Uterus (tissue), 4 donors: ENCODE results near the gene NAMPT. TPM values are rescaled to one million over a fixed set of nuclear protein-coding genes. Genes with fewer than 3 reads are reported as not detected.

Experiments
- DNase-seq, 2 donors: peaks; one replicate each; pipeline ENCODE4 v3.0.0-alpha.2; 2019 to 2020
- H3K27ac ChIP-seq, 2 donors: fragments of 200-600 bp; sonication (generic); 1 replicate in 1 of 2; 2 replicates in 1 of 2; pipeline ENCODE4 v1.5.1; 2016 to 2018
- H3K27me3 ChIP-seq, 2 donors: fragments of 200-600 bp; sonication (generic); one replicate each; pipeline ENCODE4 v1.5.1; 2018 to 2019; ENCODE audit warnings: control low read depth in 1 of 2
- H3K36me3 ChIP-seq, 2 donors: fragments of 200-600 bp; sonication (generic); one replicate each; pipeline ENCODE4 v1.5.1; 2019; ENCODE audit warnings: control low read depth in 1 of 2
- H3K4me1 ChIP-seq, 2 donors: fragments of 200-600 bp; sonication (generic); one replicate each; pipeline ENCODE4 v1.5.1; 2018 to 2019; ENCODE audit warnings: control low read depth in 1 of 2
- H3K4me3 ChIP-seq, 2 donors: fragments of 200-600 bp; sonication (generic); 1 replicate in 1 of 2; 2 replicates in 1 of 2; pipeline ENCODE4 v1.5.1; 2018 to 2019; ENCODE audit warnings: mild to moderate bottlenecking in 1 of 2
- H3K9me3 ChIP-seq, 2 donors: fragments of 200-600 bp; sonication (generic); one replicate each; pipeline ENCODE4 v1.5.1; 2019; ENCODE audit warnings: control low read depth in 1 of 2
- CTCF ChIP-seq, 4 experiments: fragments of 200-600 bp in 2 of 4; fragments of 450-650 bp in 2 of 4; sonication (generic) in 2 of 4; IDR thresholded peaks; one replicate each; pipeline ENCODE4 v1.5.1; 2016 to 2019; ENCODE audit warnings: antibody characterized with exemption in 4 of 4, mild to moderate bottlenecking in 2 of 4, moderate library complexity in 1 of 4
- POLR2A ChIP-seq, 2 donors: fragments of 450-650 bp; IDR thresholded peaks; one replicate each; pipeline ENCODE4 v1.6.1; 2016; ENCODE audit warnings: antibody characterized with exemption in 2 of 2, mild to moderate bottlenecking in 1 of 2, moderate library complexity in 1 of 2
- intact Hi-C: fragments of 100-400 bp; cut with DNase I; formaldehyde crosslinking; loops from one replicate; pipeline ENCODE4 v1.15.1; 2023; ENCODE audit warnings: low total_unique reads
- total RNA-seq, 4 donors: library from RNA; depleted of rRNA in 3 of 4; stranded (reverse); fragments of >200 nt in 3 of 4; gene quantifications; one replicate each; pipeline versions ENCODE4 v1.1.0 to v1.2.4, GENCODE V29; 2014 to 2023
- donor health status: DM: yes; HTN: yes; CAD: no.

NAMPT gene
- total RNA-seq, 4 donors from 2014 or later = 30.7 to 223 (median 84.1) TPM

GRCh38 chr7:106247841-106248240 lies 36.9 kb downstream of the NAMPT start:
- DNase-seq = no peak
- H3K9me3 ChIP-seq = no peaks in the 10 kb centered on the region
- no peaks in the 10 kb centered on the region for H3K27me3 ChIP-seq
- no peak overlapping the region for H3K27ac ChIP-seq
- H3K4me3 ChIP-seq = no peak overlapping the region
- H3K4me1 ChIP-seq = no peaks in the 10 kb centered on the region
- H3K36me3 ChIP-seq = no peaks in the 10 kb centered on the region
- intact Hi-C loops = no loop called here
- no peak for TF ChIP-seq POLR2A (IDR thresholded peaks at IDR 0.05)
- TF ChIP-seq CTCF (IDR thresholded peaks at IDR 0.05) = no peak

GRCh38 chr7:106246902-106247711 lies 37.7 kb downstream of the NAMPT start:
- no peaks in the 10 kb centered on the region for H3K4me1 ChIP-seq
- no peaks in the 10 kb centered on the region for H3K36me3 ChIP-seq
- H3K27ac ChIP-seq = no peak overlapping the region
- no peak for TF ChIP-seq CTCF (IDR thresholded peaks at IDR 0.05)
- TF ChIP-seq POLR2A (IDR thresholded peaks at IDR 0.05) = no peak
- no peak for DNase-seq
- H3K9me3 ChIP-seq = no peaks in the 10 kb centered on the region
- H3K4me3 ChIP-seq = no peak overlapping the region
- intact Hi-C loops = no loop called here
- no peaks in the 10 kb centered on the region for H3K27me3 ChIP-seq

- no peak for TF ChIP-seq POLR2A (IDR thresholded peaks at IDR 0.05)
- TF ChIP-seq CTCF (IDR thresholded peaks at IDR 0.05) = no peak
- no peak for DNase-seq
- Histone ChIP-seq H3K4me3 (no peak overlapping the region), H3K4me1 (no peaks in the 10 kb centered on the region), H3K27me3 (no peaks in the 10 kb centered on the region), H3K9me3 (no peaks in the 10 kb centered on the region), H3K27ac (no peak overlapping the region), H3K36me3 (no peaks in the 10 kb centered on the region)
- intact Hi-C loops = no loop called here
Observed at GRCh38 chr7:106243893-106244292, 40.9 kb downstream of the NAMPT start.

GRCh38 chr7:106239406-106239805 lies 45.4 kb downstream of the NAMPT start:
- intact Hi-C loops = no loop called here
- H3K27ac ChIP-seq = no peak overlapping the region
- H3K36me3 ChIP-seq = no peaks in the 10 kb centered on the region
- no peak overlapping the region for H3K4me3 ChIP-seq
- H3K4me1 ChIP-seq = no peaks in the 10 kb centered on the region
- no peak for DNase-seq
- H3K27me3 ChIP-seq = no peaks in the 10 kb centered on the region
- TF ChIP-seq POLR2A (IDR thresholded peaks at IDR 0.05) = no peak
- no peak for TF ChIP-seq CTCF (IDR thresholded peaks at IDR 0.05)
- H3K9me3 ChIP-seq = no peaks in the 10 kb centered on the region

- H3K27ac ChIP-seq = no peak overlapping the region
Observed at GRCh38 chr7:106238830-106239229, 46.0 kb downstream of the NAMPT start.

More at GRCh38 chr7:106238830-106239229, 46.0 kb downstream of the NAMPT start:
- Histone ChIP-seq H3K36me3 (no peaks in the 10 kb centered on the region), H3K4me3 (no peak overlapping the region), H3K9me3 (no peaks in the 10 kb centered on the region), H3K27me3 (no peaks in the 10 kb centered on the region), H3K4me1 (no peaks in the 10 kb centered on the region)
- no peak for TF ChIP-seq POLR2A (IDR thresholded peaks at IDR 0.05)
- TF ChIP-seq CTCF (IDR thresholded peaks at IDR 0.05) = no peak
- no peak for DNase-seq
- intact Hi-C loops = no loop called here
